Mesenchymal stem cell (in vitro differentiated cells and primary cell): Measurements from ENCODE around the gene HYDIN.

Experiments
- DNase-seq: peaks from one replicate; pipeline ENCODE4 v3.0.0-alpha.2; 2013
- H2AFZ ChIP-seq: one replicate; pipeline ENCODE4 v1.6.1; 2013; ENCODE audit warnings: low read depth, mild to moderate bottlenecking, control low read depth, inconsistent platforms, low read length, moderate library complexity
- H2AK5ac ChIP-seq: 2 replicates; pipeline ENCODE4 v1.6.1; 2013; ENCODE audit warnings: low read length, moderate library complexity, mild to moderate bottlenecking, inconsistent platforms; ENCODE audit not compliant: severe bottlenecking
- H2BK120ac ChIP-seq: one replicate; pipeline ENCODE4 v1.6.1; 2013; ENCODE audit warnings: low read depth, mild to moderate bottlenecking, inconsistent platforms, low read length, moderate library complexity
- H2BK12ac ChIP-seq, 2 experiments: one replicate each; pipeline ENCODE4 v1.6.1; 2013; ENCODE audit warnings: inconsistent platforms in 2 of 2, low read length in 2 of 2, mild to moderate bottlenecking in 2 of 2, moderate library complexity in 2 of 2, control low read depth in 1 of 2
- H2BK15ac ChIP-seq: one replicate; pipeline ENCODE4 v1.6.1; 2013; ENCODE audit warnings: mild to moderate bottlenecking, low read depth, inconsistent platforms; ENCODE audit not compliant: poor library complexity, severe bottlenecking
- H2BK5ac ChIP-seq: 2 replicates; pipeline ENCODE4 v1.6.1; 2013; ENCODE audit warnings: low read depth, mild to moderate bottlenecking, low read length, control low read depth, inconsistent platforms; ENCODE audit not compliant: poor library complexity, severe bottlenecking
- H3K14ac ChIP-seq, 2 experiments: one replicate each; pipeline ENCODE4 v1.6.1; 2013; ENCODE audit warnings: inconsistent platforms in 2 of 2, low read length in 2 of 2, control low read depth in 1 of 2, mild to moderate bottlenecking in 1 of 2, moderate library complexity in 1 of 2
- H3K18ac ChIP-seq, 2 experiments: one replicate each; pipeline ENCODE4 v1.6.1; 2013; ENCODE audit warnings: inconsistent platforms in 2 of 2, low read length in 2 of 2, control low read depth in 1 of 2, low read depth in 1 of 2, mild to moderate bottlenecking in 1 of 2
- H3K23ac ChIP-seq, 2 experiments: one replicate each; pipeline ENCODE4 v1.6.1; 2013; ENCODE audit warnings: inconsistent platforms in 2 of 2, low read length in 2 of 2, mild to moderate bottlenecking in 2 of 2, moderate library complexity in 2 of 2, control low read depth in 1 of 2
- H3K27ac ChIP-seq: 2 replicates; pipeline ENCODE4 v1.5.1; 2013; ENCODE audit warnings: mild to moderate bottlenecking, moderate library complexity, low read length, control low read depth, inconsistent platforms; ENCODE audit not compliant: poor library complexity, severe bottlenecking
- H3K27me3 ChIP-seq, 2 experiments: 2 replicates each; pipeline versions ENCODE4 v1.6.1 to v1.7.0; 2013; ENCODE audit warnings: low read length in 2 of 2, mild to moderate bottlenecking in 2 of 2, moderate library complexity in 2 of 2, control low read depth in 1 of 2, inconsistent platforms in 1 of 2; ENCODE audit not compliant: control insufficient read depth in 1 of 2, insufficient read depth in 1 of 2
- H3K36me3 ChIP-seq, 2 experiments: 2 replicates each; pipeline versions ENCODE4 v1.6.1 to v1.7.0; 2013; ENCODE audit warnings: low read length in 2 of 2, control low read depth in 1 of 2, inconsistent platforms in 1 of 2, low read depth in 1 of 2, mild to moderate bottlenecking in 1 of 2; ENCODE audit not compliant: insufficient read depth in 2 of 2, control insufficient read depth in 1 of 2
- H3K4ac ChIP-seq, 2 experiments: one replicate each; pipeline ENCODE4 v1.6.1; 2013; ENCODE audit warnings: inconsistent platforms in 2 of 2, low read length in 2 of 2, mild to moderate bottlenecking in 2 of 2, moderate library complexity in 2 of 2, control low read depth in 1 of 2, low read depth in 1 of 2
- H3K4me1 ChIP-seq: 2 replicates; pipeline ENCODE4 v1.6.1; 2013; ENCODE audit warnings: low read depth, low read length, control low read depth; ENCODE audit not compliant: control insufficient read depth, insufficient read depth
- H3K4me2 ChIP-seq: 2 replicates; pipeline ENCODE4 v1.6.1; 2013; ENCODE audit warnings: low read length, mild to moderate bottlenecking, inconsistent platforms; ENCODE audit not compliant: poor library complexity, severe bottlenecking
- H3K4me3 ChIP-seq, 2 experiments: 2 replicates each; pipeline versions ENCODE4 v1.5.1 to v1.7.0; 2013; ENCODE audit warnings: low read length in 2 of 2, mild to moderate bottlenecking in 2 of 2, control low read depth in 1 of 2, low read depth in 1 of 2; ENCODE audit not compliant: insufficient read depth in 1 of 2
- H3K79me1 ChIP-seq: replicated peaks from 2 replicates; pipeline ENCODE4 v1.6.1; 2013; ENCODE audit warnings: mild to moderate bottlenecking, control low read depth, low read length, inconsistent platforms; ENCODE audit not compliant: poor library complexity, severe bottlenecking
- H3K9ac ChIP-seq: 2 replicates; pipeline ENCODE4 v1.7.0; 2013; ENCODE audit warnings: mild to moderate bottlenecking, low read length, moderate library complexity
- H3K9me3 ChIP-seq: 2 replicates; pipeline ENCODE4 v1.7.0; 2013; ENCODE audit warnings: mild to moderate bottlenecking, low read length; ENCODE audit not compliant: control insufficient read depth
- H4K8ac ChIP-seq: one replicate; pipeline ENCODE4 v1.6.1; 2013; ENCODE audit warnings: inconsistent platforms, mild to moderate bottlenecking, low read length, moderate library complexity
- H4K91ac ChIP-seq: one replicate; pipeline ENCODE4 v1.6.1; 2013; ENCODE audit warnings: mild to moderate bottlenecking, low read length, inconsistent platforms
- WGBS: methylation state at CpG from one replicate; pipeline ENCODE4 v1.1.7; 2013; ENCODE audit warnings: mixed read lengths; 5-methylcytosine and 5-hydroxymethylcytosine counted together

HYDIN gene

GRCh38 chr16:70764632-70765031 lies 465.9 kb downstream of the HYDIN start:
- Histone ChIP-seq H2BK5ac (no peak overlapping the region), H3K4me1 (peaks cover 33% of the 10 kb centered on the region), H3K79me1 (peaks cover 2% of the 10 kb centered on the region), H3K36me3 (peaks cover 46 to 49% of the 10 kb centered on the region in 2 experiments), H2AFZ (no peak overlapping the region), H4K8ac (no peak overlapping the region), H3K9me3 (no peaks in the 10 kb centered on the region), H4K91ac (no peak overlapping the region), H3K27ac (no peak overlapping the region), H3K4ac (no peak overlapping the region), H3K23ac (no peak overlapping the region), H3K9ac (no peak overlapping the region), H2BK12ac (no peak overlapping the region), H3K4me3 (no peak overlapping the region), H3K18ac (no peak overlapping the region), H3K14ac (no peak overlapping the region), H2BK15ac (no peak overlapping the region), H2BK120ac (no peak overlapping the region), H3K27me3 (no peaks in the 10 kb centered on the region), H3K4me2 (no peak overlapping the region), H2AK5ac (no peak overlapping the region)
- DNase-seq = no peak
- 98% methylated on average over 10 of the region's 10 CpGs for WGBS

GRCh38 chr16:70760221-70760620 lies 470.3 kb downstream of the HYDIN start:
- no peak overlapping the region for H2BK15ac ChIP-seq
- H2BK120ac ChIP-seq = no peak overlapping the region
- H3K18ac ChIP-seq = peak overlapping the region in 1 of 2 experiments; percentile 90
- H2AFZ ChIP-seq = no peak overlapping the region
- no peaks in the 10 kb centered on the region for H3K9me3 ChIP-seq
- peak overlapping the region; percentile 73 for H3K9ac ChIP-seq
- peak overlapping the region; percentile 65 to 93 for H3K4ac ChIP-seq
- H2AK5ac ChIP-seq = peak overlapping the region; percentile 59
- H4K91ac ChIP-seq = peak overlapping the region; percentile 2
- H3K27ac ChIP-seq = peak overlapping the region; percentile 87
- peak overlapping the region; percentile 79 for H2BK5ac ChIP-seq
- no peak overlapping the region for H3K4me2 ChIP-seq
- H3K36me3 ChIP-seq = peaks cover 50 to 61% of the 10 kb centered on the region in 2 experiments
- DNase-seq = no peak
- WGBS = 87% methylated on average over 3 of the region's 3 CpGs
- H3K14ac ChIP-seq = no peak overlapping the region
- no peak overlapping the region for H4K8ac ChIP-seq
- peaks cover 29% of the 10 kb centered on the region for H3K4me1 ChIP-seq
- no peaks in the 10 kb centered on the region for H3K27me3 ChIP-seq
- H3K79me1 ChIP-seq = peaks cover 15% of the 10 kb centered on the region
- peak overlapping the region in 1 of 2 experiments; percentile 70 for H2BK12ac ChIP-seq
- H3K23ac ChIP-seq = no peak overlapping the region
- peak overlapping the region in 1 of 2 experiments; percentile 19 for H3K4me3 ChIP-seq

GRCh38 chr16:70759666-70760065 lies 470.9 kb downstream of the HYDIN start:
- H3K9me3 ChIP-seq = no peaks in the 10 kb centered on the region
- DNase-seq = no peak
- H3K18ac ChIP-seq = peak overlapping the region in 1 of 2 experiments; percentile 55
- peak overlapping the region; percentile 87 for H3K27ac ChIP-seq
- H3K36me3 ChIP-seq = peaks cover 49 to 61% of the 10 kb centered on the region in 2 experiments
- peak overlapping the region; percentile 27 for H4K8ac ChIP-seq
- WGBS = 95% methylated on average over 9 of the region's 9 CpGs
- peak overlapping the region; percentile 73 for H3K9ac ChIP-seq
- H3K14ac ChIP-seq = no peak overlapping the region
- H3K4me1 ChIP-seq = peaks cover 29% of the 10 kb centered on the region
- peak overlapping the region in 1 of 2 experiments; percentile 72 for H2BK12ac ChIP-seq
- no peak overlapping the region for H3K23ac ChIP-seq
- peak overlapping the region; percentile 6 for H4K91ac ChIP-seq
- peak overlapping the region; percentile 59 for H2AK5ac ChIP-seq
- H3K4me3 ChIP-seq = no peak overlapping the region
- peak overlapping the region; percentile 79 for H2BK5ac ChIP-seq
- no peaks in the 10 kb centered on the region for H3K27me3 ChIP-seq
- no peak overlapping the region for H3K4me2 ChIP-seq
- H3K79me1 ChIP-seq = peaks cover 18% of the 10 kb centered on the region
- H3K4ac ChIP-seq = peak overlapping the region; percentile 29 to 54
- no peak overlapping the region for H2BK15ac ChIP-seq
- H2AFZ ChIP-seq = no peak overlapping the region
- no peak overlapping the region for H2BK120ac ChIP-seq

- peaks cover 46 to 65% of the 10 kb centered on the region in 2 experiments for H3K36me3 ChIP-seq
- DNase-seq = no peak
- H3K4me2 ChIP-seq = no peak overlapping the region
- H3K9me3 ChIP-seq = no peaks in the 10 kb centered on the region
- H2AK5ac ChIP-seq = peak overlapping the region; percentile 34
- H3K4me1 ChIP-seq = peaks cover 29% of the 10 kb centered on the region
- H3K79me1 ChIP-seq = peaks cover 18% of the 10 kb centered on the region
- 91% methylated on average over 10 of the region's 10 CpGs for WGBS
- H3K4me3 ChIP-seq = no peak overlapping the region
- no peak overlapping the region for H3K23ac ChIP-seq
- H3K27me3 ChIP-seq = no peaks in the 10 kb centered on the region
- H4K8ac ChIP-seq = no peak overlapping the region
- H2BK15ac ChIP-seq = no peak overlapping the region
- no peak overlapping the region for H3K27ac ChIP-seq
- H2BK12ac ChIP-seq = no peak overlapping the region
- H3K18ac ChIP-seq = no peak overlapping the region
- H3K14ac ChIP-seq = no peak overlapping the region
- H2BK5ac ChIP-seq = no peak overlapping the region
- no peak overlapping the region for H4K91ac ChIP-seq
- H3K9ac ChIP-seq = no peak overlapping the region
- H2AFZ ChIP-seq = no peak overlapping the region
- no peak overlapping the region for H2BK120ac ChIP-seq
- no peak overlapping the region for H3K4ac ChIP-seq
Observed at GRCh38 chr16:70758786-70759185, 471.7 kb downstream of the HYDIN start.
